HG02973 (cell line): ENCODE data around the gene MTO1.
"Not testable (repeated sequence)": the region's sequence is repeated elsewhere in the genome, so short reads cannot be mapped to it uniquely, and the experiment has no call there.

ENCODE experiments used
- ATAC-seq: cut with Tn5 transposase; IDR thresholded peaks from one replicate; pipeline ENCODE4 v1.9.1; 2021; ENCODE audit warnings: moderate library complexity; ENCODE audit not compliant: unreplicated experiment

MTO1 gene

GRCh38 chr6:73503027-73503772, 41.7 kb downstream of the MTO1 start:
- ATAC-seq, result no peak

- ATAC-seq, result no peak
Observed at GRCh38 chr6:73504160-73504559, 42.6 kb downstream of the MTO1 start.

- ATAC-seq, result no peak
Observed at GRCh38 chr6:73505142-73505541, 43.6 kb downstream of the MTO1 start.

GRCh38 chr6:73505705-73506104, 44.2 kb downstream of the MTO1 start:
- not testable (repeated sequence) for ATAC-seq

- no peak for ATAC-seq
Observed at GRCh38 chr6:73506246-73506645, 44.7 kb downstream of the MTO1 start.

- no peak for ATAC-seq
Observed at GRCh38 chr6:73508776-73509175, 47.2 kb downstream of the MTO1 start.

GRCh38 chr6:73509851-73510250, 48.3 kb downstream of the MTO1 start:
- no peak for ATAC-seq

- ATAC-seq, result no peak
Observed at GRCh38 chr6:73511796-73512195, 50.3 kb downstream of the MTO1 start.

- ATAC-seq, result no peak
Observed at GRCh38 chr6:73513496-73513854, 51.9 kb downstream of the MTO1 start.

- no peak for ATAC-seq
Observed at GRCh38 chr6:73514746-73515110, 53.2 kb downstream of the MTO1 start.

- peak; percentile 48 for ATAC-seq
Observed at GRCh38 chr6:73515204-73515655, 53.7 kb downstream of the MTO1 start.

- ATAC-seq, result no peak
Observed at GRCh38 chr6:73516514-73517489, 55.3 kb downstream of the MTO1 start.

- ATAC-seq, result not testable (repeated sequence)
Observed at GRCh38 chr6:73518100-73518981, 56.8 kb downstream of the MTO1 start.

GRCh38 chr6:73518982-73519881, 57.7 kb downstream of the MTO1 start:
- not testable (repeated sequence) for ATAC-seq

- ATAC-seq, result no peak
Observed at GRCh38 chr6:73519926-73520687, 58.6 kb downstream of the MTO1 start.

GRCh38 chr6:73520688-73521350, 59.3 kb downstream of the MTO1 start, which contains the start of gene EEF1A1:
Gene EEF1A1 (minus strand): TSS chr6:73521032. CDS start chr6:73520026, 1,006 bp downstream.
- peak; percentile 57 for ATAC-seq

GRCh38 chr6:73521351-73521985, 59.9 kb downstream of the MTO1 start:
- peak; percentile 27 for ATAC-seq
